Neuron (in vitro differentiated cells): ENCODE measurements around the gene RNPS1.

Experiments used
- H2AFZ ChIP-seq: one replicate; pipeline ENCODE4 v1.6.1; 2013; ENCODE audit warnings: low read depth, mild to moderate bottlenecking, inconsistent platforms, low read length, moderate library complexity
- H3K27me3 ChIP-seq: one replicate; pipeline ENCODE4 v1.6.1; 2013; ENCODE audit warnings: low read length; ENCODE audit not compliant: insufficient read depth
- H3K36me3 ChIP-seq: one replicate; pipeline ENCODE4 v1.6.1; 2013; ENCODE audit warnings: low read length; ENCODE audit not compliant: insufficient read depth
- H3K4me1 ChIP-seq: one replicate; pipeline ENCODE4 v1.6.1; 2013; ENCODE audit warnings: low read length; ENCODE audit not compliant: insufficient read depth
- H3K4me3 ChIP-seq: 2 replicates; pipeline ENCODE4 v1.5.1; 2013; ENCODE audit warnings: mild to moderate bottlenecking, low read length, moderate library complexity
- H3K9me3 ChIP-seq: one replicate; pipeline ENCODE4 v1.6.1; 2013; ENCODE audit warnings: low read length

RNPS1 gene

DNA sequence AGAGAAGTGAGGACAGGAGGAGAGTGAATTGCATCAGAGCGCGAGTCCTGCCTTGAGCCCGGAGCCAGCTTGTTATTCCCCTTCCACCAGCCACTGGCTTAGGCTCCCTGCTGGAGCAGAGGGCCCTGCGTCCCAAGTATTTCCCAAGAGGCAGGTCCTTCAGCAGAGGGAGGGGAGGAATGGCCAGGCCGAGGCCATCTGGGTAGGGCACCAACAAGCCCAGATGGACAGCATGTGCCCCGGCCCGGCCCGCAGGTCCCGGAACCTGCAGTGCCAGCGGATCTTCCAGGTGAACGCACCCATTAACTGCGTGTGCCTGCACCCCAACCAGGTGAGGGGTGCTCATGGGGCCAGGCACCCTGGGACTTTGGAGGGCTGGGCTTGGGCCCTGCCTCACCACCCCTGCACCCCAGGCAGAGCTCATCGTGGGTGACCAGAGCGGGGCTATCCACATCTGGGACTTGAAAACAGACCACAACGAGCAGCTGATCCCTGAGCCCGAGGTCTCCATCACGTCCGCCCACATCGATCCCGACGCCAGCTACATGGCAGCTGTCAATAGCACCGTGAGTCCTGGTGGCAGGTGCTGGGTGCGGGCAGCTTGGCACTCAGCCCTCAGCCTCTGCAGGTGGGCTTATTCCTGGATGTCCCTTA lies 61.0 kb downstream of the RNPS1 start:
- no peaks in the 10 kb centered on the region for H3K9me3 ChIP-seq
- H3K27me3 ChIP-seq, result no peaks in the 10 kb centered on the region
- peaks cover 11% of the 10 kb centered on the region for H3K4me1 ChIP-seq
- H2AFZ ChIP-seq, result no peak overlapping the region
- peaks cover 37% of the 10 kb centered on the region for H3K36me3 ChIP-seq
- no peak overlapping the region for H3K4me3 ChIP-seq

GRCh38 chr16:2206420-2206779 lies 61.5 kb downstream of the RNPS1 start:
- H3K4me3 ChIP-seq, result peak overlapping the region; percentile 85

DNA sequence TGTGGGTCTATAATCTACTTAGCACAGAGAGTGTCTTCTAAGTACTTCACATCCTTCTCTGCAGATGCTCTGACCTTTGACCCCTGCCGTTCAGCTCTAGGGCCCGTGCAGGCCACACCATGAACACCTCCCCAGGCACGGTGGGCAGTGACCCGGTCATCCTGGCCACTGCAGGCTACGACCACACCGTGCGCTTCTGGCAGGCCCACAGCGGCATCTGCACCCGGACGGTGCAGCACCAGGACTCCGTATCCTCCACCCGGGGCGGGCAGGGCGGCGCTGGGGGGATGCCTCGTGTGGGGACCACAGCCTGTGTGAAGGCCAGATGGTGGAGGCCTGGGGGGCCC lies 62.0 kb downstream of the RNPS1 start:
- Histone ChIP-seq H3K9me3 (no peaks in the 10 kb centered on the region), H3K36me3 (peaks cover 33% of the 10 kb centered on the region), H3K27me3 (no peaks in the 10 kb centered on the region), H3K4me3 (peak overlapping the region; percentile 85), H2AFZ (peak overlapping the region; percentile 11), H3K4me1 (peaks cover 11% of the 10 kb centered on the region)

More at GRCh38 chr16:2206420-2206779, 61.5 kb downstream of the RNPS1 start:
- Histone ChIP-seq H3K9me3 (no peaks in the 10 kb centered on the region), H3K27me3 (no peaks in the 10 kb centered on the region), H3K36me3 (peaks cover 33% of the 10 kb centered on the region), H2AFZ (no peak overlapping the region), H3K4me1 (peaks cover 11% of the 10 kb centered on the region)

GRCh38 chr16:2205104-2205966 lies 62.6 kb downstream of the RNPS1 start, which contains the start of gene MLST8:
Gene MLST8, plus strand, starts transcription at chr16:2205454. Its CDS starts 632 bp downstream, at chr16:2206086.
- H3K9me3 ChIP-seq, result no peaks in the 10 kb centered on the region
- H3K4me1 ChIP-seq, result peaks cover 11% of the 10 kb centered on the region
- H3K27me3 ChIP-seq, result no peaks in the 10 kb centered on the region
- H3K36me3 ChIP-seq, result peaks cover 26% of the 10 kb centered on the region
- H3K4me3 ChIP-seq, result peak within 1 kb of the TSS; percentile 85
- H2AFZ ChIP-seq, result peak within 1 kb of the TSS; percentile 11

DNA sequence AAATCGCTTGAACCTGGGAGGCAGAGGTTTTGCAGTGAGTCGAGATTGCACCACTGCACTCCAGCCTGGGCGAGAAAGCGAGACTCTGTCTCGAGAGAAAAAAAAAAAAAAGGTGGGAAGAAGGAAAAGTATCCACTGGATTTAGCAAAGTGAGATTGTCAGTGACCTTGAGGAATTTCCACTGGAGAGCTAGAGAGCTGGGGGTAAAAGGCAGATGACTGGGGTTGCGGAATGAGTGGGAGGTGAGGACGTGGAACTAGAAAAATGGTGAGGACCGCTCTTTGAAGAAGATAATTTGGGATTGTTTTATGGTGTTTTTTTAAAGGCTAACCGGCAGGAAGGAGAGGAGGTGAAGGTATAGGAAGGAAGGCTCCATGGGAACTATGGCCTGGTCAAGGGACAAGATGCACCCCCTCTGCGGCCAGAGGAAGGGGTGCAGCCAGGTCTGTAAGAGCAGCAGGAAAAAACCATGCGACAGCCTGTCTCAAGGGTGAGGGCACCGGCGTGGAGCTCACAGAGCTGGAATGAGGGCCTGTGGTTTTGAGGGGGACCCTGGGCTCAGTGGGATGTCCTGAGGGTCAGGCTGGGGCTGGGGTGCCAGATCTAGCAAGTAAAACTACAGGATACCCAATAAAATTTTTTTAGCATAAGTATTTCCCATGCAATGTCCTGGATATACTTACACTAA lies 63.4 kb downstream of the RNPS1 start:
- Histone ChIP-seq H2AFZ (peak overlapping the region; percentile 11), H3K27me3 (no peaks in the 10 kb centered on the region), H3K4me3 (peak overlapping the region; percentile 85), H3K36me3 (peaks cover 26% of the 10 kb centered on the region), H3K4me1 (peaks cover 11% of the 10 kb centered on the region), H3K9me3 (no peaks in the 10 kb centered on the region)
